Renal cortical epithelial cell (primary cell): Measurements from ENCODE around the gene KCNQ1. TPM values are rescaled to one million over a fixed set of nuclear protein-coding genes. Genes with fewer than 3 reads are reported as not detected.

Experiments
- DNase-seq: peaks from one replicate; pipeline ENCODE4 v3.0.0-alpha.2; 2011; ENCODE audit warnings: low read depth
- total RNA-seq: library from RNA; depleted of rRNA; stranded (reverse); fragments of >200 nt; gene quantifications from 2 replicates; pipeline ENCODE4 v1.2.3, GENCODE V29; 2014

KCNQ1 gene
- total RNA-seq, 1 donor from 2014 or later = 1.1 TPM

DNA sequence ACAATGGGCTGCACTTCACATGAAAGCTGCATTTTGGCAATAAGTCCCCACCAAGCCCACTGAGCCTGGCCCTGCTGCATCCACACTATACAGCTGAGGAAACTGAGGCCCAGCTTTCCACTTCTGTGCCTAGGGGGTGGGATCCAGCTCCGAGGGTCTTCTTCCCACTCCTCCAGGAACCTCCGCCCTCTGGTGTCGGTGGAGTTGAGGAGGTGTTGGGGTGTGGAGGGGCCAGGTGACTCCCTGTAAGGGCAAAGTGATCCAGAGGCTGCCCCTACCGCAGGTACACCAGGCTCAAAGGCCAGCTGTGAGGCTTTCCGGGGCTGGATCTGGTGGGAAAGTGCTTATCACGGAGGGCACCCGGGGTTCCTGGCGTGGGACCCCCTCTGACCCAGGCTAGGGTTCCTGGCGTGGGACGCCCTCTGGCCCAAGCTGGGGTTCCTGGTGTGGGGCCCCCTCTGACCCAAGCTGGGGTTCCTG is 125.0 kb downstream of the KCNQ1 start:
- DNase-seq = no peak

DNA sequence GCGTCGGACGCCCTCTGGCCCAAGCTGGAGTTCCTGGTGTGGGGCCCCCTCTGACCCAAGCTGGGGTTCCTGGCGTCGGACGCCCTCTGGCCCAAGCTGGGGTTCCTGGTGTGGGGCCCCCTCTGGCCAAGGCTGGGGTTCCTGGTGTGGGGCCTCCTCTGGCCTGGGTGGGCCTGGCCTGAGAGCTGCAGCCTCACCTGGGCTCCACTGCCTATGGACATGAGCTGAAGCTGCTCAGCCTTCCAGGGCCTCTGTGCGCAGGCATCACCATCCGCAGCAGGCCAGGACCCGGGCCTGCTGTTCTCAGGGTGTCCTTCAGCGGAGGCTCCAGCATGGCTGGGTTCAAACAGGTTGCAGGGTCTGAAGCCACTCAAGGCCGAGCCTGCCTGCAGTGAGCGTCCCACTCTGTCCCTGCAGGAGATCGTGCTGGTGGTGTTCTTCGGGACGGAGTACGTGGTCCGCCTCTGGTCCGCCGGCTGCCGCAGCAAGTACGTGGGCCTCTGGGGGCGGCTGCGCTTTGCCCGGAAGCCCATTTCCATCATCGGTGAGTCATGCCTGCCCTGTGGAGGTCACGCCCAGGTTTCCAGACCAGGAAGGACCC is 125.5 kb downstream of the KCNQ1 start:
- DNase-seq = no peak

DNA sequence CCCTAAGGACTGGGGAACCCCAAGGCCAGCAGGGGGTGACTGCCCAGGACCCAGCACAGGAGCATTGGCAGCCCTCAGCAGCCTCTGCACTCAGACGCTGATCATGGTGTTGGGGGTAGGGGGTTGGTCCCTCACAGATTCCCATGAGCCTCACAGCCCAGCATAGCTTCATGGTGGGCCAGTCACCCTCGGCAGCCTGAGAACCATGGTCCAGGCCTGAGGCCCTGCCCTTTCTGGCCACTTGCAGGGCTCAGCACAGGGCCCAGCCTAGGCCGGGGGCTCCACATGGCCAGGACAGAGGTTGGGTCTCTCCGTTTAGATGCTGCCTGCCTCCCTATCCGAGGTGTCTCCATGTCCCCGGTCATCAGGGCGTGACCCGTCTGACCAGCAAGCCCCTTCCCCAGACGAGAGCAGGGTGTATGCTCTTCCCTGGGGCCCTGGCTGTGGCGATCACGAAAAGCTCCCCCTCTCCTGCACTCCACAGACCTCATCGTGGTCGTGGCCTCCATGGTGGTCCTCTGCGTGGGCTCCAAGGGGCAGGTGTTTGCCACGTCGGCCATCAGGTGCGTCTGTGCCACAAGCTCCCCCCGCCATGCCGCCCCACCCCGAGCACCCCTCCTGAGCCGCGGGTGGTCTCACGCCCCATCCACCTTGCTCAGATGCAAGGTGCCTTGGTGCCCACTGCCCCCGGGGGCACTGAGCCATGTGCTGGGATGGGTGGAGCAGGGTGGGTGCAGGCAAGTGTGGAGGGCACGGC is 126.2 kb downstream of the KCNQ1 start:
- DNase-seq = no peak

DNA sequence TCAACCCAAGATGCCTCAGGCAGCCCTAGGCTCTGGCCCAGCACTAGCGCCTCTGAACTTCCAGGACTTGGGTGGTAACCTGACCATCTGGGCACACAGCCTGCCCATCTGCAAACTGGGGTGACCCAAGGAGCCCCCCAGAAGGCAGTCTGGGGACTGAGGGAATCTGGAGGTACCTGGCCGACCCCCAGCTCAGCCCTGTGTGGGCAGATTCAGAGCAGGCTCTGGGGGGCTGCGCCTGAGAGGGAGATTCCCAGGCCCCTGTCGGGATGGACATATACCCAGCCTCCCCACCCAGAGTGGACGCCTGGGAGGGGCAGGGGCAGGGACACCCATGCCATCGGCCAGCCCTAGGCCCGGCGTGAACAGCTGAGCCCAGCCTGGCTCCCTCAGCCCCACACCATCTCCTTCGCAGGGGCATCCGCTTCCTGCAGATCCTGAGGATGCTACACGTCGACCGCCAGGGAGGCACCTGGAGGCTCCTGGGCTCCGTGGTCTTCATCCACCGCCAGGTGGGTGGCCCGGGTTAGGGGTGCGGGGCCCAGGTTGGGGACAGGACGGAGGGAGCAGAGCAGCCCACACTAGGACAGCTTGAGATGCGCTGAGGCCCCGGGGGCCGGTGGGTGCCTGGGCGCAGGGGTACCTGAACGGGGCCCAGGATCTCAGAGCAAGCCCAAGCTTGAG is 126.9 kb downstream of the KCNQ1 start:
- no peak for DNase-seq

DNA sequence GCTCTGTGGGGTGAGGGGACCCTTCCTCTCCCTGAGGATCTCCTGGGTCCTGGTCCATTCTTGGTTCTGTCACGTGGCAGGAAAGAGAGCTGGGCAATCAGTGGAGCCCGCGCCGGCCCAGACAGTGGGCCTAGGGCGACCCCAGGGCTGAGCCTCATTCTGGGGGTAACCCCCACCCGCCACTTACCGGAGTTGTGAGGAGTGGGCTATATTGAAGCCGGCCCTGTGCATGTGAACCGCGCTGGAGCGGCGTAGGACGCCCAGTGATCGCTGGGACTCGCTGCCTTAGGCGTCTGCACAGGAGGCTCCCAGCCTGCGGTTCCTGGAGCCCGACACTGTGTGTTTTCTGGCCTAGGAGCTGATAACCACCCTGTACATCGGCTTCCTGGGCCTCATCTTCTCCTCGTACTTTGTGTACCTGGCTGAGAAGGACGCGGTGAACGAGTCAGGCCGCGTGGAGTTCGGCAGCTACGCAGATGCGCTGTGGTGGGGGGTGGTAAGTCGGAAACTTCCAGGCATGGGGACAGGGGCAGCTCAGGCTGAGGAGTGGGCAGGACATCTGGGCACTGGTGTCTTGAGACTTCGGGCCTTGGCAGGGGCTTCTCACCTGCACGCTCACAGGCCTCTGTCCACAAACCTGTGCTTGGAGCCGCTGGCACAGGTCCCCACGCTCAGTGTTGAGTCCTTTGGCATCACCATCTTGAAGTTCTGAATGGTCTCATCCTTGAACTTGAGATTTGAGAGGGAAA is 127.9 kb downstream of the KCNQ1 start:
- DNase-seq = no peak

DNA sequence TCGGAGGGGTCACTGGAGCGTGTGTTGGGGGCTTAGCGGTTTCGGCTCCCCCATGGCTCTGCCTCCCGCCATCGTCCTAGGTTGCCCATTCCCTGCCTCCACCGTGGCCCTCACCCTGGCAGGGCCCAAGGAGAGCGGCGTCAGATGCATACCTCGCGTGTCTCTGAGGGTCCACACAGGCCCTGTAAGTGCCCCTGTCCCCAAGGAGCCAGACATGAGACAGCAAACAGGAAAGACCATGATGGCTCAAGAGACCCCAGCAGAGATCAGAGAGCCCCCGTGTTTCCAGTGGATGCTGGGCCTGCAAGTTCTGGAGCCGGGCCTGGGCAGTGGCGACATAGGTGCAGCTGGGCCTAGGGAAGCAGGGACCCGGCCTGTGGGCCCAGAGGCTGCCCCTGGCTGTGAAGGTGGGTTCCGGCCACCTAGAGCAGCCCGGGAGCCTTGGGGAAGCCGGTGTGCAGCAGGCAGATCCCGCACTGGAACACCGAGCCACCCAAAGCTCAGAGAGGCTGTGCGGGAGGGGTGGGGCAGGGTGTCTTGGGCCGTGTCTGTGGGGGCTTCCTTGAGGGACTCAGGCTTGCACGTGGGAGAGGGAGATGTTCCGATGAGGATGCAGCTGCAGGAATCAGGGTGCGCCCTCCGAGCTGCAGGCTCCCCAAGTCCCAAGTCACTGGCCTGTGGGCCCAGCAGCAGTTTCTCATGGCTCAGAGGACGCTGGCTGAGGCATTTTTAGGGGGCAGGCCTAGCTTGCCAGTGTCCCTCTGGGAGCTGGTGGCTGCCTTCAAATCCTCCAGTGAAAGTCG is 128.6 kb downstream of the KCNQ1 start:
- DNase-seq = no peak

DNA sequence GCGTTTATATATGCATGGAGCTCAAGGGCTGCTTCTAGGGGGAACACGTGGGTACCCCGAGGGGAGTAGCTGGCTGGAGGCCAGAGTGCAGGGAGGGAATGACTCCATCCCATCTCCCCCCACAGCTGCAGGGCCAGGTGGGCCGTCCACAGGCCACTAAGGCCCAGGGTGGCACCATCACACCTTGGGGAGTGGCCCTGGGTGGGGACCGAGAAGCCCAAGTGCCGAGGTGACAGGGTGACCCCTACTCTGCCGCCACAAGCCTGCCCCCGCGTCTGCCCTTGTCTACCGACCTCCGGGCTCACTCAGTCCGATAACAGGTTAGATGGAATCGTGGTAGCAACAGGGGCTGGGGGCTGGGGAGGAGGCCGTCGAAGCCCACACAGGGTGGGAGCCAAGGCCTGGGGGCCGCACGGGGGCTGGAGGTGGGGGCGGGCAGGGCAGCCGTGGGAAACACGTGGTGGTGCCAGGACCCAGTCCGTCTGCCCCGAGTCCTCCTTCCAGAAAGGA is 129.3 kb downstream of the KCNQ1 start:
- no peak for DNase-seq

DNA sequence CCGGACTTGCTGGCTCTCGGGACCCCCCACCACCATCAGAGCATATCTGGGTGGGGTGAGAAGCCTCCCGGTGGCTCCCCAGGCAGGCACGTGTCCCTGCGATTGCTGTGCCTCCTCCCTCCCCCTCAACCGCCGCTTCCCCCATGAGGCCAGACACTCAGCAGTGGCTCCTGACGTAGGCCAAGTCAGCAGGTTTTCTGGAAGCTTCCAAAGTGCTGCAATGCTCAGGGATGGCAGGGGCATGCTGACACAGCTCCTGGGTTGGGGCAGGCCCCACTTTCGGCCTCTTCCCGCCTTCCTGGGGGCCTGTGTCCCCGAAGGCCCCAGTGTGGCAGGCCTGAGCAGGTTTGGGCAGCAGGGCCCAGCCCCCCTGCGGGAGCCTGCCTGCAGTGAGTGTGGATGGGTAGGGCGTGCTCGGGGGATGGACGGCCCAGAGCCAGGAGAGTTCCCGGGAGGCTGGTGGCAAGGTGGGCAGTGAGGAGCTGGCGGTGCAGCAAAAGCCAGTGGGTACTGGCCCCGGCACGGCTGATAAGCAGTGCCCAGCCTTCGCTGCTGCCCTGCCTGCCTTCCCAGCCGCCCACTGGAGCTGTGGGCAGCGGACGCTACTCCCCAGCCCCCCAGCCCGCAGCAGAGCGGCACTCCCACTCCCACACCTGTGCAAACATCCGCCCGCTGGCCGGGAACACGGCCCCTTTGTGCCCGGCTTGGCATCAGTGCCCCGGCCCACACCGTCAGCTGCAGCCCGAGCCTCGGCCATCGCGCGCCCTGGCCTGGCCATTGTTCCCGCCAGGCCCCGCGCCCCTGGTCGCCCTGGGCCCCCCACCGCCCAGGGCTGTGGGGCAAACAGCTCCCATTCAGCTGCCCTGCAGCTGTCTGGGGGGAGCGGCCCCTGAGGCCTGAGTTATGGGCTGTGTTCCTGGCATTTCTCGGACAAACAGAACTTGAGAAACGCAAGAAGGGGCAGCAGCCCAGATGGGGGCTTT is 130.0 kb downstream of the KCNQ1 start:
- DNase-seq = no peak

DNA sequence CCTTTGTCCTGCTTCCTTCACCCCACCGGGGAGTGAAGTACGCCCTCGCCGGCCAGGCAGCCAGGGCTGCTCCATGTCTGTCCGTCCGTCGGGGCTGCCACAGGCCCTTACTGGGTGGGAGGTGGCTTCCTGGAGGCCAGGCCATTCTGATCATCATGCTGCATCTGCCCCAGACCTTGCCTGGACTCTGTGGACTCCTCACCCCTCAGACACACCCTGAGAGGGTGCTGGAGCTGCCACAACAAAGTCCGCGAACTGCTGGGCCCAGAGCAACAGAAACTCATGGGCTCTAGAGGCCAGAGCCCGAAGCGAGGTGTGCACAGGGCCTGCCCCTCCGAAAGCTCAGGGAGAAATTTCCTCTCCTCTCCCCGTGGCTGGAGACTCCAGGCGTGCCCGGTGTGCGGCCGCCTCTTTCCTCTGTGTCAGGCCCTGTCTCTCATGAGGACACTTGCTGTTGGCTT is 130.8 kb downstream of the KCNQ1 start:
- no peak for DNase-seq

DNA sequence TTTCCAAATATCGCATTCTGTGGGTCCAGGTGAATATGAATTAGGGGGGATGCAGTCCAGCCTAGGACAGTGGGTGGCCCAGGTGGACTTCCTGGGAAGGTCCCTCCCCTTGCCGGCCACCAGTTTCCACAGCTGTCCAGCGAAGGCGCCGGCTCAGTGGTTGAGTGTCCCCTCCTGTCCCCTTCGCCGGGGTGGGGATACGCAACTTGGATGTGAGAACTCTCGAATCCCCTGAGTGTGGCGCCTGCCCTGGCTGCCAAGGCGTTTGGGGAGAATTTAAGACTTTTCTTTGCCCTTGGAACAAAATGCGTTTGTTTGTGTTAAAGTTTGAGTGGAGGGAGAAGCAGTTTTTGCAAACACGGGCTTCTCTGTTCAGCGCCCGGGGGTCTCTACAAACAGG is 131.3 kb downstream of the KCNQ1 start:
- DNase-seq = no peak

DNA sequence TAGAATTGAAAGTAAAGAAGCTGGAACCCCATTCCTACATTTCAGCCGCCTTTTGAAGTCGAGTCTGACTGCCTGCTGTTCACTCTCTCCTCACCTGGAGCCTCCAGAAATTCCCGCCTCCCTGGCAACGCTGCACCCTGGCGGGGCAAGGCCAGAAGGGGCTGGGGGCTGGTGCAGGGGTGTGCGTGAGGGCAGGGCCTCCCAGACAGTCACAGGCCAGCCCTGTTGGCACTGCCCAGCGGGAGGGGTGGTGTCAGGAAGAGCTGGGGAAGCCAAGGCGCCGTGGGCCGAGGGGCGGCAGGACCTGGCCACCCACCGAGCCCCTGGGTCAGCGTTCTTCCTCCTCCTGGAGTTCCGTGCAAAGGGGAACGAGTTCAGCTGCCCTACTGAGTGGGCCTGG is 131.7 kb downstream of the KCNQ1 start:
- DNase-seq = no peak

DNA sequence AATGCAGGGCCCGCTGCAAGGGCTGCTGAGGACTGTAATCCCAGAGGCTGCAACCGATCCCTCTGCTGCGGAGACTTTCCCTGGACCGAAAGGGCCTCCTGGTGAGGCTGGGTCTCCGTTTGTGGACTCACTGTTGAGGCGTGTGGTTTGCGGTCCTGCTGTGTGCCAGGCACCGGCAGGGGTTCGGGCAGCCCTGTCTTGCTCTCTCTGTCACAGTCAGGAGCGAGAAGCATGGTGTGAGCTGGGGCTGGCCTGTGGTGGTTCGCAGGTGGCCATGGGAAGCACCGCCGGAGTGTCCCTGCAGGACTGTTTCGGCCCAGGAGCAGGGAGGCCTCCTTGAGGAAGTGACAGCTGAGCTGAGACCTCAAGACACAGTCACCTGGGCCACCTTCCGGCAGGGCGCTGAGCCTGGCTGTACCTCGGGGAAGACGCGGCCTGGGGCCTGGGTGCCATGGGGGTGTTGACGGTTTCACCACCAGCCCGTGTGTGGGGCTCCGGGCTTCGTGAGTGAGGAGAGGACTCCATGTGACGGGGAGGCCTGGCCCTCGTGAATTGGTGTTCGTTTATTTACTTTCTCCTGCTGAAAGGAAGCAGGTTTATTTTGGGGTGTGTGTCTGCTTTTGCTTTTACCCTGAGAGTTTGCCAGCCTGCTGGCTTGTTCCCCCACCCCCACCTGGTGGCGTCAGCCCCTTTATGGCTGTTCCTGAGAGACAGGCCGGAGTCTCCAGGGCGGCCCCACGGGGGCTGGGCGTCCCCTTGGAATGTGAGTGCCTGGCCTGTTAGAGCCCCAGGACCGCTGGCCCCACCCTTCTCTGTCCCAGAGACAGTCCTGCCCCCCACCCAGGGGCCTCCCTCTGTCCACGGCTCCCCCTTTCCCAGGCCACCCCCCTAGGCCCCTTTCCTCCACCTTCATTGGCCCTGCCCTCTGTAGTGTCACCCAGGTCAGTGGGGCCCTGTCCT is 132.5 kb downstream of the KCNQ1 start:
- DNase-seq = no peak

DNA sequence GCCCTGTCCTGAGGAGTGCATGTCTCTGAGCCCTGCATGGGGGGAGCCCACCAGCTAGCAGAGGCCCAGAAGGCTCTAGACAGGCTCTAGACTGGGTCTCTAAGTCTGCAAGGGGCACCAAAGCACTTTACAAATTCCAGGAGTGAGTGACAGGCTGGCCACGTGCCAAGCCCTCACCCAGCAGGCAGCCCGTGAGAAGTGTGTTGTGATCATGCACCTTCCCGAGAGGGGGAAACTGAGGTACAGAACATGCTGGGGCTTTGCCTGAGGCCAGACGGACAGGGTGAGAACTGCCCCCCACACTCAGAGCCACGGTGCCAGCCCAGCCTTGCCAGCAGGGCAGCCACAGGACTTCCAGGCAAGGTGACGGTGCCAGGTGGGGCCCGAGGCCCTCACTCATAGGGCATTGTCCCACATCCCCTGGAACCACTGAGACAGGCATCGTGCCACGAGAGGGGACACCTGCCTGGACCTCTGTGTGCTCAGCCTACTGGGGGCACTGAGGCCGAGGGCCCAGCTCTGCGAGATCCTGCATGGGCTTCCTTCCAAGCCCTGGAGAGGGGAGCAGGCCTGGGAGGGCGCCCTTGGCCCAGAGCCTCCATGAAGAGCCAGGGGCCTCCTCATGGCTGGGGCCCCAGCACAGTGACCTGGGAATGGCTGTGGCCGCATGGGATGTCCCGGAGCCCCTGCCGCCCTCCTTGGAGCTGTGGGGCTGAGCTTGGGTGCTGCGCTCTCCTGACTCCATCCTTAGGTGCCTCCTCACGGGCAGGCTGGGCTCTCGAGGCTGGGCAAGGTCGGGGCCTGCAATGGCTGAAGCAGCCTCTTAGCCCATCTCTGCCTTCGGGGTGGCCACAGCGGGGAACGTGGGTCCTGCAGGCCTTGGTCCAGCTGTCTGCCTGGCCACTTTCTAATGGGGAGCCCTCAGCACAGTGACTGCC is 133.5 kb downstream of the KCNQ1 start:
- no peak for DNase-seq

DNA sequence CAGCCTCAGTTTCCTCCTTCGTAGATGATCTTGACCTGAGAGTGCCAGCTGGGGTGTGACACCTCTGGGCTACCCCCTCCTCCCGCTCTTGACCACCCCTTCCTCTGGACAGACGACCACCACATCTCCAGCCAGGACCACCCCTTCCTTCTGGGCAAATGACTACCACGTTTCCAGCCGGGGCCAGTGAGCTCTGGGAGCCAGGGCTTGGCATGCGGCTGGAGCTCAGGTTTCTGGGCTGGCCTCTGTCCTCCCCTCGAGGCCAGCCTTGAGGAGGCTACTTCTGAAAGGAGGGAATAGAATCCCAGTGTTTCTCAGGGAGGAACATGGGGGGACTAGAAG is 134.1 kb downstream of the KCNQ1 start:
- no peak for DNase-seq

DNA sequence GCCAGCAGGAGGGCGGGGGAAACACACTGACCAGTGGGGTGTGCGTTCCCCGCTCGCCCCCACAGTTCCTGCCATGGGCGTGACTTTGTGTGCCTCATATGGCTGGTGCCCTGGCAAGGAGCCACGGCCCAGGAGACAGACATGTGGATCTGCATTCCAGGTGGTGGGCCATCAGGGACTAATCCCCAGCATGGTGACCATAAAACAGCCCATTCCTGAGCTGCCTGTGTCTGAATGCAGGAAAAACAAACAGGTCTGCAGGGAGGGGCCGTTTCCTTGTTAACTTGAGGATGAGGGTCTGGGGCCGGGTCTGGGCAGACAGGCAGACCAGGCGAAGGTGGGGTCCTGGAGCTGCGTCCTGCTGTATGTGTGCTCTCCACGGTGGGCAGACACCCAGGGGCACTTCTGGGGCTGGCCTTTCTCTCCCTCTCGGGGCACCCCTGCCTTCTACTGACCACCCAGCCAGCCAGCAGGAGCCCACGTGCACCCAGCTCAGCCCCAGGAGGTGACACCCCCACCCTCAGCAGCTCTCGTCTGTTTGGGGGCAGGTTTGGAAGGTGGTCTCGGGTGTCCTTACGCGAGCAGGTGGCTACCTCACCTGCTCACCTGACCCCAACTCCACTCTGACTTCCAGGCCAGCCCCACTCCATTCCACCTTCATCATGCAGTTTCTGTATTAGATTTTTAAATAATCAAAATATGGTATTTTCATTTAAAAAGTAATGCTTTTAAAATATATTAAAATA is 134.7 kb downstream of the KCNQ1 start:
- no peak for DNase-seq

DNA sequence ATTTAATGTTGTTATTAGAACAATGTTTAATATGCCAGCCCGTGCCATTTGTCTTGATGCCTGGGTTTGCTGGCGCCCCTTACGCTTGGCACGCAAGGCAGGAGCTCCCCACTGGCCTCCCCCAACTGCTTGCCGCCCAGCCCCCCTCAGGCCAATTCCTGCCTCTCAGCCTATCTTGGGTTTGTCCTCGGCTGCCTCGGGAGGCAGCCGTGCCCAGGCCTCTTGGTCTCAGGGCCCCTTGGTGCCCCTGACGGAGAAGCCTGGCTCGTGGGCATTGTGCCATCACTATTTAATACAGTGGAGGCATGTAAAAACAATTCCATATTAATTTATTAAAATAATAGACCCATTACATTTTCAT is 135.2 kb downstream of the KCNQ1 start:
- DNase-seq = no peak

DNA sequence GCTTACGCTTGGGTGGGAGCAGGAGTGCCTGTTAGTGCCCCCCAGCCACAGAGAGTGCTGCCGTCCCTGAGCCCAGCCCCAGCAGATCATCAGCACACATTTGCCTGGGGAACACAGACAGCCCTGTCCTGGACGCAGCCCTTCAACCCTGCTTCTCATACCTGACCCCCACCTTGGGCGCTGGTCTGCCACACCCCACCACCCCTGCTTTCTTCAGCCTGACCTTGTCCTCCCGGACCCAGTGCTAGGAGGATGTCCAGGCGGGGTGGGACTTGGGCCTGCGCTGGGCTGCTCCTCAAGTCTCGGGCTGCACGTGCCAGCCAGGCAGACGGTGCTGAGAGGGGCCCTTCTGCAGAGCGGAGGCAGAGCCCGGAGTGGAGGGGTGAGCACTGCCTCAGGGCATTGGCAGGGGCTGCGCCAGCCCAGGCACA is 135.8 kb downstream of the KCNQ1 start:
- DNase-seq = no peak
